SK-N-SH treated with all-trans-retinoic acid at 6 μM for 48 hours (cell line): ENCODE measurements around the gene G3BP1.
A peak's percentile ranks its signal among the peaks of the same experiment; 100 is the strongest.

Experiments
- ATAC-seq: fragments of 200-7000 bp; cut with Tn5 transposase; 3 replicates; pipeline ENCODE4 v1.9.1; 2020; ENCODE audit warnings: mild to moderate bottlenecking, moderate library complexity
- ARNTL ChIP-seq: fragments of 450-650 bp; formaldehyde crosslinking; IDR thresholded peaks from 2 replicates; pipeline ENCODE4 v1.5.0; 2020; ENCODE audit warnings: low read depth, mild to moderate bottlenecking, moderate library complexity, borderline replicate concordance
- BACH2 ChIP-seq: fragments of 250-450 bp; sonication (Bioruptor Pico); IDR thresholded peaks from 2 replicates; pipeline ENCODE4 v1.9.0; 2021; ENCODE audit warnings: mild to moderate bottlenecking, borderline replicate concordance
- CREB5 ChIP-seq: fragments of 250-450 bp; sonication (Bioruptor Pico); IDR thresholded peaks from 2 replicates; pipeline ENCODE4 v1.5.1; 2020; ENCODE audit warnings: low read depth, mild to moderate bottlenecking, moderate library complexity
- CSDC2 ChIP-seq: fragments of 250-450 bp; sonication (Bioruptor Pico); IDR thresholded peaks from 2 replicates; pipeline ENCODE4 v1.5.0; 2020; ENCODE audit warnings: mild to moderate bottlenecking, moderate library complexity
- CSRNP3 ChIP-seq: fragments of 250-450 bp; sonication (Bioruptor Pico); IDR thresholded peaks from 2 replicates; pipeline ENCODE4 v1.5.1; 2021; ENCODE audit warnings: mild to moderate bottlenecking, moderate library complexity
- ESRRG ChIP-seq: fragments of 250-450 bp; sonication (Bioruptor Pico); IDR thresholded peaks from 2 replicates; pipeline ENCODE4 v1.6.1; 2021; ENCODE audit warnings: mild to moderate bottlenecking
- GLIS3 ChIP-seq: fragments of 250-450 bp; sonication (Bioruptor Pico); IDR thresholded peaks from 2 replicates; pipeline ENCODE4 v1.5.0; 2020; ENCODE audit warnings: mild to moderate bottlenecking, moderate library complexity
- ISL1 ChIP-seq: fragments of 250-450 bp; sonication (Bioruptor Pico); IDR thresholded peaks from 2 replicates; pipeline ENCODE4 v2.1.2; 2022; ENCODE audit warnings: mild to moderate bottlenecking, moderate library complexity
- OSR1 ChIP-seq: fragments of 250-450 bp; sonication (Bioruptor Pico); IDR thresholded peaks from 2 replicates; pipeline ENCODE4 v1.8.0; 2022; ENCODE audit warnings: moderate library complexity, mild to moderate bottlenecking, inconsistent platforms
- PATZ1 ChIP-seq: fragments of 250-450 bp; sonication (Bioruptor Pico); IDR thresholded peaks from 2 replicates; pipeline ENCODE4 v1.8.0; 2020; ENCODE audit warnings: mild to moderate bottlenecking, moderate library complexity, borderline replicate concordance
- POU6F1 ChIP-seq: fragments of 250-450 bp; sonication (Bioruptor Pico); IDR thresholded peaks from 2 replicates; pipeline ENCODE4 v1.8.0; 2021; ENCODE audit warnings: low read depth, mild to moderate bottlenecking, moderate library complexity, borderline replicate concordance
- PPARA ChIP-seq: fragments of 250-450 bp; sonication (Bioruptor Pico); IDR thresholded peaks from 2 replicates; pipeline ENCODE4 v1.5.0; 2020; ENCODE audit warnings: mild to moderate bottlenecking, borderline replicate concordance
- RARB ChIP-seq: fragments of 250-450 bp; sonication (Bioruptor Pico); IDR thresholded peaks from 2 replicates; pipeline ENCODE4 v1.8.0; 2021; ENCODE audit warnings: mild to moderate bottlenecking, moderate library complexity
- SNAI2 ChIP-seq: fragments of 250-450 bp; sonication (Bioruptor Pico); IDR thresholded peaks from 2 replicates; pipeline ENCODE4 v1.5.0; 2020; ENCODE audit warnings: mild to moderate bottlenecking, moderate library complexity
- TCF4 ChIP-seq: fragments of 250-450 bp; sonication (Bioruptor Pico); IDR thresholded peaks from 2 replicates; pipeline ENCODE4 v1.8.0; 2021; ENCODE audit warnings: mild to moderate bottlenecking, moderate library complexity, borderline replicate concordance
- TOX ChIP-seq: fragments of 250-450 bp; sonication (Bioruptor Pico); IDR thresholded peaks from 2 replicates; pipeline ENCODE4 v1.8.0; 2021; ENCODE audit warnings: mild to moderate bottlenecking, moderate library complexity, borderline replicate concordance
- TSHZ2 ChIP-seq: fragments of 250-450 bp; sonication (Bioruptor Pico); IDR thresholded peaks from 2 replicates; pipeline ENCODE4 v1.5.0; 2020; ENCODE audit warnings: mild to moderate bottlenecking, moderate library complexity
- ZC3H10 ChIP-seq: fragments of 250-450 bp; sonication (Bioruptor Pico); IDR thresholded peaks from 2 replicates; pipeline ENCODE4 v1.5.1; 2021; ENCODE audit warnings: mild to moderate bottlenecking, moderate library complexity
- ZFP30 ChIP-seq: fragments of 450-650 bp; formaldehyde crosslinking; IDR thresholded peaks from 2 replicates; pipeline ENCODE4 v1.5.0; 2022; ENCODE audit warnings: mild to moderate bottlenecking, moderate library complexity
- ZNF565 ChIP-seq: fragments of 450-650 bp; formaldehyde crosslinking; conservative IDR thresholded peaks from 2 replicates; pipeline ENCODE4 v1.5.0; 2020; ENCODE audit warnings: low read depth, mild to moderate bottlenecking, moderate library complexity
- ZNF70 ChIP-seq: fragments of 450-650 bp; formaldehyde crosslinking; IDR thresholded peaks from 2 replicates; pipeline ENCODE4 v1.5.0; 2020; ENCODE audit warnings: mild to moderate bottlenecking, moderate library complexity

Gene G3BP1

GRCh38 chr5:151771259-151772028 lies at the start of gene G3BP1:
TSS of gene G3BP1 (plus strand) at chr5:151771954. CDS start at chr5:151786621, 14,667 bp downstream.
- TF ChIP-seq CREB5 (CRISPR knock-in tag) = no peak
- TF ChIP-seq CSDC2 (CRISPR knock-in tag) = no peak
- TF ChIP-seq RARB (CRISPR knock-in tag) = no peak
- no peak for TF ChIP-seq ZNF70
- no peak for TF ChIP-seq ESRRG (CRISPR knock-in tag)
- no peak for TF ChIP-seq BACH2
- no peak for TF ChIP-seq ZNF565 (CRISPR knock-in tag)
- TF ChIP-seq PATZ1 = no peak
- no peak for TF ChIP-seq CSRNP3 (CRISPR knock-in tag)
- no peak for TF ChIP-seq OSR1 (CRISPR knock-in tag)
- TF ChIP-seq TOX (CRISPR knock-in tag) = no peak
- ATAC-seq = peak; percentile 93

- no peak for ATAC-seq
- no peak for TF ChIP-seq ZFP30 (CRISPR knock-in tag)
- no peak for TF ChIP-seq ZC3H10 (CRISPR knock-in tag)
- TF ChIP-seq OSR1 (CRISPR knock-in tag) = no peak
- TF ChIP-seq ZNF565 (CRISPR knock-in tag) = no peak
- TF ChIP-seq ARNTL (CRISPR knock-in tag) = no peak
- TF ChIP-seq CSRNP3 (CRISPR knock-in tag) = no peak
- TF ChIP-seq SNAI2 (CRISPR knock-in tag) = no peak
- no peak for TF ChIP-seq CREB5 (CRISPR knock-in tag)
- TF ChIP-seq TSHZ2 (CRISPR knock-in tag) = no peak
- TF ChIP-seq TCF4 (CRISPR knock-in tag) = no peak
- TF ChIP-seq CSDC2 (CRISPR knock-in tag) = no peak
- TF ChIP-seq POU6F1 (CRISPR knock-in tag) = no peak
- no peak for TF ChIP-seq GLIS3 (CRISPR knock-in tag)
- TF ChIP-seq PATZ1 = no peak
- no peak for TF ChIP-seq RARB (CRISPR knock-in tag)
- TF ChIP-seq PPARA (CRISPR knock-in tag) = no peak
- TF ChIP-seq ZNF70 = no peak
- TF ChIP-seq BACH2 = no peak
- no peak for TF ChIP-seq ESRRG (CRISPR knock-in tag)
- no peak for TF ChIP-seq ISL1 (CRISPR knock-in tag)
Observed at GRCh38 chr5:151722546-151722945, 49.2 kb upstream of the G3BP1 start.
